Right forelimb (tissue), 1 donor: ENCODE results near the gene COL9A1.

Experiments used
- DNase-seq: peaks from one replicate; pipeline ENCODE4 v3.0.0-alpha.2; 2018

COL9A1 gene

GRCh38 chr6:70285201-70285600, 17.7 kb downstream of the COL9A1 start:
- no peak for DNase-seq

DNA sequence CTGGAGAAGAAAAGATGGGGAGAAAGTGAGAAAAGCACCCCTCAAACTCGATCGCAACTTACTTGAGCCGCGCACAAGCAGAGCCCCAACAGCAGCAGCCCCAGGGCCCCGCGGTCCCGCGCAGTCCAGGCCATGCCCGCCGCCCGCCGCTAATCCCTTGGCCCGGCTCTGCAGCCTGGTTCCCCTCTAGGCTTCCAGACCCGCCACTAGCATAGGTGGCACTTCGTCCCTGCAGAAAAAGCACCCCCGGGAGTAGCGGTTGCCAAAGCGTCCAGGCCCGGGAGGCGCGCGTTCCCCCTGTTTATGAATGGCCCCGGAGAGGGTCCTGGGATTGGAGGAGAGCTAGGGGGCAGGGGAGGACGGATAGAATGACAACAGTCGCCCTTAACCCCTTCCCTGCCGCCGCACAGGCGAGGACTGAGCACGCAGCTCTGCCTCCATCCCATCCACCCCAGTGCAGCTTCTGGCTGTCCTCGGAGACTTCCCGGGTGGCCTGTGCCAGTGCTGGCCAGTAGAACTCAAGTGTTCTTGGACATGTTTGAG, 19.9 kb downstream of the COL9A1 start:
- DNase-seq = peak; percentile 54

GRCh38 chr6:70282312-70282918, 20.5 kb downstream of the COL9A1 start:
- DNase-seq = peak; percentile 78

DNA sequence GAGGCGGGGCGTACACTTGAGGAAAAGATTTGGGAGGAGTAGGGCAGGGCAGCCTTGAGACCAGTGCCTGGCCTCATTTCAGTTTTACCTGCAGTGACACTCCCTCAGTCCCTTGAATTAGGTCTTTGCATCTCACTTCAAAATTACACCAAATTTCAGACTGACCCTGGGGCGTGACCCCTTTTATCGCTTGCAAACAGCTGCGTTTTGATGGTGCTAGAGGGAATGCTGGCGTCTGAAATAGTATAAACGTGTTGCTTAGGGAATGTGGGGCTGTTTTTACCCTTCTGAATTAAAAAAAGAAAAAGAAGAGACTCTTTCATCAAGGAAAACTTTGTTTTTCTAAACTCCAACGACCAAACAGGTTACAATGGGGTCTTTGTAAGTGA, 21.0 kb downstream of the COL9A1 start:
- no peak for DNase-seq

DNA sequence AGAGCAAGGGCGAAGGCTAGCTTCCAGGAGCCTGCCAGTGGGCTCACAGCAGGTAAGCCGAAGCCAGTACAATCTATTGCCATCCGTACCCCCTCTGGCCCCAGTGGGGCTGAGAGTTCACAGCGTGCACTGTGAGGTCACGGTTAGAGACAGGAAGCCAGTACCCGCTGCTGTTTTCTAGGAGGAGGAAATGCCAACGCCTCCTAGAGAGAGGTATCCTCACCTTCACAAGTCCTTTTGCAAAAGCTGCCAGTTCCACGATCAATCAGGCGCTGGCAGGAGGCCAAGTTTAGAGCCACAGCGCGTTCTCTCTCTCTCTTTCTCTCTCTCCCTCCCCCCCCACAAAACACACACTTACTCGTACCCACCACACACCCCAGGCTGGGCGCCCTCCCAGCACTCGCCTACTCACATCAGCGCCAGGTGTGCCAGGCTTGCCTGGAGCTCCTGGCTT, 22.5 kb downstream of the COL9A1 start:
- DNase-seq = peak; percentile 73

GRCh38 chr6:70277470-70277869, 25.4 kb downstream of the COL9A1 start:
- no peak for DNase-seq

GRCh38 chr6:70274338-70274737, 28.5 kb downstream of the COL9A1 start:
- no peak for DNase-seq

DNA sequence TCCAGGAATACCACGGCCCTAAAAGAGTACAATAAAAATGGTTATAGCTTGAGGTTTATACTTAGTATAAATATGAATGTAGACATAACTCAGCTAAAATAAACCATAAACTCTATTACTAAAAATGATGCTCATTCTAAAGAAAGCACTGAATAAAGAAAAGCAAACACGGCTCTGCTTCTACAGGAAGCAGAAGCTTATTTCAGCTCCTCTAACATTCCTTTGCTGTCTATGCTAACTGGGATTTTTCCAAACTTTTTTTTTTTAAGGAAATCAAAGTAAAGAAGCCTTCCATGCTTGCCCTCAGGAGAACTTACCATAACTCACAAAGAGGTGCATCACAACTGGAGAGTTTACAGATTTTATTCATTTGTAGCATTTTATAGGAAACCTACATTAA, 30.8 kb downstream of the COL9A1 start:
- no peak for DNase-seq

DNA sequence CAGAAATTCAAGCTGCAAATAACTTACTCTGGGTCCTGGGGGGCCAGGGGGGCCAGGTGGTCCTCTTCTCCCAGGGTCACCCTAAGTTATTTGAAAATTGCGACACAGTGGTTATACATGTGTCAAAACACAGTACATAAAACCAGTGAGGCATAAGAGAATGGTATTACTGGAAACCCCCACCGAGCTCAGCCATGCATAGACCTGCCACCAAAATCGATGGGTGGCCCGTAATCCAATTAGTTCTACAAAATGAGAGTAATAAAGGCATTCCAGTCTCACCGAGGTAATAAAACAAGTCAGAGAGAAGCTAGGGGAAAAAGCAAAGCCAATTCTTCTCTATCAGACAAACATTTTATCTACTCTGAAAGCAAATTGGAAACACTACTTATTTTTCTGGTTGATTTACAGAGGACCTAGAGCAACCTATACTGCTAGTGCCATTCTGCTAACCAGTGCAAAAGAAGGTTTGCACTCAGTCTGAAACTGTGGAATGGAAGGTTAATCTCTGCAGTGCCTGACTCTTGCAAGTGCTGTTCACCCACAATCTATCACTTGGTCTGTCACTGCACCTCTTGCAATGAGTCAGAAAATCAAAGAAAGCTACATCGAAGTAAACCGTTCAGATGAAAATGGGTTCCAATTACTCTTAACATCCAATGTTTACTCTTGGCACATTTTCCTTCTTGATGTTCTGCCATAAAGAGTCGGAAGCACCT, 32.4 kb downstream of the COL9A1 start:
- DNase-seq = no peak

- DNase-seq = no peak
These were observed 36.7 kb downstream of the COL9A1 start for GRCh38 chr6:70266142-70266541.

- no peak for DNase-seq
These were observed 38.6 kb downstream of the COL9A1 start for GRCh38 chr6:70264306-70264705.

- no peak for DNase-seq
These were observed 44.4 kb downstream of the COL9A1 start for GRCh38 chr6:70258483-70258882.

DNA sequence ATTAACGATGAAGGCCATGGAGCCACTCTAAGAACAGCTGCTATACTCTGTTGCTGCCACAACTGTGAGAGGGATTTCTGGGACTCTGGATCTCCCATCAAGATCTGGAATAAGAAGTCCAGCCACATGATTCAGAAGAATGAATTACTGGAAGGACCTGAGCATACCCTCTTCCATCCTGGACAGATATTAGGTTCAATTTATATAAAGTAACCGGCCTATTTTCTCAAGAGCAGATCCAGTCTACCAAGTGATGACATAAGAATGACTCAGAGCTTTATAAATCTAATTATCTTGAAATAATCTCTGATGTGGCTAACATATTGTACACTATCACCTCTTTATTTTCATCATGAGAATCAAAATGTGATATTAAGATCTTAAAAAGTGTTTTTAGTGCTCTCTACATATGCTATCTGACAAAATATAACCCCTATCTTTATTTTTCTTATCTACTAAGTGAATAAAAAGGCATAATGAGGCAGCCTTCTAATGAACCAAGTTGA, 45.1 kb downstream of the COL9A1 start:
- DNase-seq = no peak

DNA sequence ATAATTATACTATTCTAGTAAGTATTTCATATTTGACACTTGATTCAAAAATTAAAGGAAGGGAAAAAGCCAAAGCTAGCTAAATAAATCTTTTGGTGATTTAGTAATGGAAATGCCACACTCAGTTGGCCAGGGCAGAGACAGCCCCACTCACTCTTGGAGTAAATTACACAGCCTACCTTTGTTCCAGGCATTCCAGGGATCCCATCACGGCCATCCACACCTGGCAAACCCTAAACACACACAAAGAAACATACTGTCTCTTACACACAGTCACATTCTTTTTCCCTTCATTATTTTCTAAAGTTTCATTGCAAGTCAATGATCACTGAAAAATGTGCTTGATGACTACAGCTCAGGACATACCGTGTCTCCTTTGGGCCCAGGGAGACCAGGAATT, 48.1 kb downstream of the COL9A1 start:
- DNase-seq = no peak

GRCh38 chr6:70253923-70254322, 49.0 kb downstream of the COL9A1 start:
- no peak for DNase-seq

DNA sequence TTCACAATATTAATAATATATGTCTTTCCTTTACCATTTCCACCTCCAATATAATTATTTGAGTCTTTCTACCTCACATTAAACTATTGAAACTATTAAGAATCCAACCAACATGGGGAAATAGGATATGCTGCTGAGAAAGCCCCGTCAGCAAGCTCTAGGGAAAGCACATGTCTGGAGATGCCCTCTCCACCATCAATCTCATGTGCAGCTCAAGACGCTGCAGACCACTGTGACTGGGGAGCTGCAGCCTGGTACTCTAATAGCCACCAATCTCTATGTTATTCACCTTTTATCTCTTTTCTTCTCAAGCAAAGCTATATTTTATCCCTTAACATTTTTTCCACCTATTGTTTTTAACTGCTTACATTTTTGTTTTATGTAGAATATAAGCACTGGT, 50.3 kb downstream of the COL9A1 start:
- DNase-seq = no peak

DNA sequence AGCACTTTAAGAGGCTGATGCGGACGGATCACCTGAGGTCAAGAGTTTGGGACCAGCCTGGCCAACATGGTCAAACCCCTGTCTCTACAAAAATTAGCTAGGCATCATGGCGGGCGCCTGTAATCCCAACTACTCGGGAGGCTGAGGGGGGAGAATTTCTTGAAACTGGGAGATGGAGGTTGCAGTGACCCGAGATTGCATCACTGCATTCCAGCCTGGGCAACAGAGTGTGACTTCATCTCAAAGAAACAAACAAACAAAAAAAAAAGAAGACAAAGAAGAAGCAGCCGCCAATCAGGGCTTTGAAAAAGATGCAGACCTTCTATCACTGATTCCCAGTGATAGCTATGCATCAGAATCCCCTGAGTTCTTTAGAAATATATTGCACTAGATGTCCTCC, 56.8 kb downstream of the COL9A1 start:
- no peak for DNase-seq

DNA sequence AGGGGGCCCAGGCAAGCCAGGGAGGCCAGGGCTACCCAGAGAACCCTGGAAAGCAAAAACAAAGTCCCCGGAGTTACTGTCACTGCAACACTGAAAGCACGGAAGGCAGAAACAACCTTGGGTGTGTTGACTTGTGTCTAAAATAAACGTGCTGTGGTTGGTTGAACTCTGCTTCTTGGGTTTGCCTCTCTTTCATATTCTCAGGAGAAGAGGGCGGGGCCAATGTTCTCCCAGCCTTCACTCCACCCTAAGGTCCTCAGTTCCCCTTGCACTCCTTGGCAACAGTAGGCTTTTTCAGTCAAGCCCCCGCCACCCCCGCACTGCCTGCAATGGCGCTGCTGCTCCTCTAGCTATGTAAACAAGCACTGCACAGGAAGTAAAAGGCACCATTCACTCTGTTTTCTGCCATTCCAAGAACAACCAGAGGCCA, 60.9 kb downstream of the COL9A1 start:
- DNase-seq = no peak

DNA sequence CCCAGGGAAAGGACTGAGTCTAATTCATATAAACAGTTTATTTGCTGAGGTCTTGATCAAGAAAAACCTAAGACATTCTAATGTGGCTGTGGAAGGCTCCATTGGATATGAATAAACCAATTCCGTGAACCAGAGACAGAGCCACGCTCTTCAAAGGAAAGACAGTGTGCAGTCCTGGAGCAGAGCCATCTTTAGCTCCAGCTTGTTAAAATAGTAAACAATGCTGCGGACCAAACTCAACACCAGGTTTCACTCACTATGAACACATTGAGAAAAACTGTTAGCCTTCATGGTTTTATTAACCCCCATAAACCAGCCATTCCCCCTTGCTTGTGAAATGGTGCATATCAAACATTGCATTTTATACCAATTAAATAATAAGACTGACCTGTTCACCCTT, 61.9 kb downstream of the COL9A1 start:
- DNase-seq = no peak

- DNase-seq = no peak
These were observed 66.5 kb downstream of the COL9A1 start for GRCh38 chr6:70236343-70236742.

GRCh38 chr6:70234561-70235236, 68.2 kb downstream of the COL9A1 start:
- DNase-seq = no peak

- no peak for DNase-seq
These were observed 71.6 kb downstream of the COL9A1 start for GRCh38 chr6:70231311-70231710.

- DNase-seq = no peak
These were observed 77.8 kb downstream of the COL9A1 start for GRCh38 chr6:70225055-70225454.

- no peak for DNase-seq
These were observed 80.5 kb downstream of the COL9A1 start for GRCh38 chr6:70222439-70222749.
